ENCODE data around the gene RPS3. TPM values are rescaled to one million over a fixed set of nuclear protein-coding genes. Genes with fewer than 3 reads are reported as not detected.

Gene RPS3
- total and polyA plus RNA-seq, 2 donors (not counting 1 experiment from before 2014, with no cell fraction given): 1,593 to 3,359 TPM

DNA sequence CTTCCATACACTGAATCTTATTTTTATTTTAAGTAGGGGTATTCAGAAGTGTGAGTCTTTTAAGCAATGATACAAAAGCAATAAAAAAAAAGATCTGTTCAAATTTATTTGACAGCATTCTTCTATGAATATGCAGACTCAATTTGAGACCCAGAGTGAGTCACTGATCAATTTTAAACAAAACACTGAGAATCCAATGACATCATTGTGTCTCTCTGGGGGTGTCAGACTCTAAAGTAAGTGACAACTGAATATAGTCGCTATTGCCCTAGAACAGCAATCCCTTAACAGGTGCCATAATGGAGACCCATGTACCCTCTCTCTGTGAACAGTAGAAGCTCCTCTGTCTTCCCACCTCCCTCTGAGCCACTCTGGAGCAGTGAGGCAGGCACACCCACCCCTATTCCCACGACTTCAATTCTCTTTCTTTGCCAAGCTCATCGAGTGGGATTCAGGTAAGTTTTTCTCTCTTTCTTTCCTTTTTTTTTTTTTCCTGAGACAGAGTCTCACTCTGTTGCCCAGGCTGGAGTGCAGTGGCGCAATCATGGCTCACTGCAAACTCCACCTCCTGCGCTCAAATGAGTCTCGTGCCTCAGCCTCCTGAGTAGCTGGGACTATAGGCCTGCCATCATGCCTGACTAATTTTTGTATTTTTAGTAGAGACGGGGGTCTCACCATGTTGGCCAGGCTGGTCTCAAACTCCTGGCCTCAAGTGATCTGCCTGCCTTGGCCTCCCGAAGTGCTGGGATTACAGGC, 5.1 kb upstream of the RPS3 start:
- H3K9ac ChIP-seq (ENCODE audit: insufficient read depth, low read length): no peak overlapping the region
- no peak overlapping the region for H2AFZ ChIP-seq (ENCODE audit: low read length)
- no peak overlapping the region for H3K27ac ChIP-seq (ENCODE audit: insufficient read depth, low read length)
- no peaks in the 10 kb centered on the region for H3K4me1 ChIP-seq (ENCODE audit: control insufficient read depth, extremely low read depth, insufficient read depth, low read length)
- no peaks in the 10 kb centered on the region for H4K20me1 ChIP-seq (ENCODE audit: control insufficient read depth, extremely low read depth, insufficient read depth, low read length)
- no peak overlapping the region for H3K4me2 ChIP-seq (ENCODE audit: extremely low read depth, insufficient read depth, low read length)
- DNase-seq (ENCODE audit: low read depth in 2 of 2): no peak
- H3K27me3 ChIP-seq (ENCODE audit: control insufficient read depth, insufficient read depth, low read length): no peaks in the 10 kb centered on the region
- H3K79me2 ChIP-seq (ENCODE audit: control insufficient read depth, insufficient read depth, low read length): no peaks in the 10 kb centered on the region
- no peak for TF ChIP-seq EZH2 (IDR thresholded peaks at IDR 0.05; ENCODE audit: low read length, missing control alignments)
- TF ChIP-seq, protein P1, sequence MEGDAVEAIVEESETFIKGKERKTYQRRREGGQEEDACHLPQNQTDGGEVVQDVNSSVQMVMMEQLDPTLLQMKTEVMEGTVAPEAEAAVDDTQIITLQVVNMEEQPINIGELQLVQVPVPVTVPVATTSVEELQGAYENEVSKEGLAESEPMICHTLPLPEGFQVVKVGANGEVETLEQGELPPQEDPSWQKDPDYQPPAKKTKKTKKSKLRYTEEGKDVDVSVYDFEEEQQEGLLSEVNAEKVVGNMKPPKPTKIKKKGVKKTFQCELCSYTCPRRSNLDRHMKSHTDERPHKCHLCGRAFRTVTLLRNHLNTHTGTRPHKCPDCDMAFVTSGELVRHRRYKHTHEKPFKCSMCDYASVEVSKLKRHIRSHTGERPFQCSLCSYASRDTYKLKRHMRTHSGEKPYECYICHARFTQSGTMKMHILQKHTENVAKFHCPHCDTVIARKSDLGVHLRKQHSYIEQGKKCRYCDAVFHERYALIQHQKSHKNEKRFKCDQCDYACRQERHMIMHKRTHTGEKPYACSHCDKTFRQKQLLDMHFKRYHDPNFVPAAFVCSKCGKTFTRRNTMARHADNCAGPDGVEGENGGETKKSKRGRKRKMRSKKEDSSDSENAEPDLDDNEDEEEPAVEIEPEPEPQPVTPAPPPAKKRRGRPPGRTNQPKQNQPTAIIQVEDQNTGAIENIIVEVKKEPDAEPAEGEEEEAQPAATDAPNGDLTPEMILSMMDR (conservative IDR thresholded peaks at IDR 0.05 in 1 of 2, IDR thresholded peaks at IDR 0.05 in 1 of 2; ENCODE audit: low read depth in 1 of 2, low read length in 2 of 2): no peak
- no peak overlapping the region for H3K4me3 ChIP-seq (replicated peaks in 1 of 4; ENCODE audit: control extremely low read depth in 1 of 4, insufficient read depth in 1 of 4, low read depth in 3 of 4, low read length in 4 of 4)
- H3K36me3 ChIP-seq (ENCODE audit: control insufficient read depth, insufficient read depth, low read length): no peaks in the 10 kb centered on the region
- no peaks in the 10 kb centered on the region for H3K9me3 ChIP-seq (ENCODE audit: control insufficient read depth, insufficient read depth, low read depth, low read length)

DNA sequence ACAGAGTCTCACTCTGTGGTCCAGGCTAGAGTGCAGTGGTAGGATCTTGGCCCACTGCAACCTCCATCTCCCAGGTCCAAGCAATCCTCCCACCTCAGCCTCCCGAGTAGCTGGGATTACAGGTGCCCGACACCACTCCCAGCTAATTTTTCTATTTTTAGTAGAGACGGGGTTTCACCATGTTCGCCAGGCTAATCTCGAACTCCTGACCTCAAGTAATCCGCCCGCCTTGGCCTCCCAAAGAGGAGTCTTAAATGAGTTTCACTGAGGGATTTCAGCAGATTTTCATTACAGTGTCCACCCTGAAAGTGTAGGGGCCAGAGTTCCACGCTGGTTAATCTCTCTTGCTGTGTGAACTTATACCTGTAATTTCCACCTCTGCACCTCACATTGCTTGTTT, 412 bp upstream of the RPS3 start:
- H3K27ac ChIP-seq (ENCODE audit: insufficient read depth, low read length): no peak overlapping the region
- no peak overlapping the region for H3K4me2 ChIP-seq (ENCODE audit: extremely low read depth, insufficient read depth, low read length)
- peaks cover 10% of the 10 kb centered on the region for H3K4me1 ChIP-seq (ENCODE audit: control insufficient read depth, extremely low read depth, insufficient read depth, low read length)
- TF ChIP-seq, protein P1 (conservative IDR thresholded peaks at IDR 0.05 in 1 of 2, IDR thresholded peaks at IDR 0.05 in 1 of 2; ENCODE audit: low read depth in 1 of 2, low read length in 2 of 2): no peak
- no peak for TF ChIP-seq EZH2 (IDR thresholded peaks at IDR 0.05; ENCODE audit: low read length, missing control alignments)
- peak overlapping the region in 1 of 4 experiments; percentile 95 for H3K4me3 ChIP-seq (replicated peaks in 1 of 4; ENCODE audit: control extremely low read depth in 1 of 4, insufficient read depth in 1 of 4, low read depth in 3 of 4, low read length in 4 of 4)
- DNase-seq (ENCODE audit: low read depth in 2 of 2): no peak
- H3K79me2 ChIP-seq (ENCODE audit: control insufficient read depth, insufficient read depth, low read length): peaks cover 45% of the 10 kb centered on the region
- H4K20me1 ChIP-seq (ENCODE audit: control insufficient read depth, extremely low read depth, insufficient read depth, low read length): no peaks in the 10 kb centered on the region
- no peaks in the 10 kb centered on the region for H3K27me3 ChIP-seq (ENCODE audit: control insufficient read depth, insufficient read depth, low read length)
- peaks cover 13% of the 10 kb centered on the region for H3K36me3 ChIP-seq (ENCODE audit: control insufficient read depth, insufficient read depth, low read length)
- no peaks in the 10 kb centered on the region for H3K9me3 ChIP-seq (ENCODE audit: control insufficient read depth, insufficient read depth, low read depth, low read length)
- no peak overlapping the region for H2AFZ ChIP-seq (ENCODE audit: low read length)
- H3K9ac ChIP-seq (ENCODE audit: insufficient read depth, low read length): no peak overlapping the region

DNA sequence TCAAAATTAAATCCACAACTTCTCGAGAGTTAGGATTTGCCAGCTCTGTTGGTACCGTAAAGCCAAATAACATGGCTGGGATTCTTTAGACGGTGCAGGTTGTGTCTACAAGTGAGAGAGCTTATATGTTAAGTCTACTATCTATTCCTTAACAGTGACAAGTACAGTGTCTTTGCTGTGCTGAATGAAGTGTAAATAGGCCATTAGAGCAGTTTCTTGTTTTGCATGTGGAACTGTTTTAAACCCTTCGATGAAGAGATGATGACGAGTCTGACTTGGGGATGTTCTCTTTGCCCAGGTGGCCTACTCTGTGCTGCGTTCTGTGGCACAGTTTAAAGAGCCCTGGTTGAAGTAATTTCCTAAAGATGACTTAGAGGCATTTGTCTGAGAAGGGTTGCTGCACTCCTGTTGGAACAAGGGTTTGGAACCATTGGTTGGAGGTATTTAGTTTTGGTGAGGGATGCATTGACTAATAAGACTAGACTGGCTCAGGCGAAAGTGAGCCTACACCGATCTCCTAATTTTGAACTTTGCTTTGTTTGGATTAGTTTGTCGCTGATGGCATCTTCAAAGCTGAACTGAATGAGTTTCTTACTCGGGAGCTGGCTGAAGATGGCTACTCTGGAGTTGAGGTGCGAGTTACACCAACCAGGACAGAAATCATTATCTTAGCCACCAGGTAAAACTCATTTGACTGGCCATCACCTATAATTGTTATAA, 988 bp downstream of the RPS3 start:
- peak overlapping the region; percentile 81 for H3K4me2 ChIP-seq (ENCODE audit: extremely low read depth, insufficient read depth, low read length)
- no peak overlapping the region for H2AFZ ChIP-seq (ENCODE audit: low read length)
- H3K79me2 ChIP-seq (ENCODE audit: control insufficient read depth, insufficient read depth, low read length): peaks cover 56% of the 10 kb centered on the region
- H3K4me3 ChIP-seq (replicated peaks in 1 of 4; ENCODE audit: control extremely low read depth in 1 of 4, insufficient read depth in 1 of 4, low read depth in 3 of 4, low read length in 4 of 4): peak overlapping the region; percentile 83 to 96 (median 96)
- no peak for TF ChIP-seq EZH2 (IDR thresholded peaks at IDR 0.05; ENCODE audit: low read length, missing control alignments)
- TF ChIP-seq, protein P1 (conservative IDR thresholded peaks at IDR 0.05 in 1 of 2, IDR thresholded peaks at IDR 0.05 in 1 of 2; ENCODE audit: low read depth in 1 of 2, low read length in 2 of 2): no peak
- H3K36me3 ChIP-seq (ENCODE audit: control insufficient read depth, insufficient read depth, low read length): peaks cover 20% of the 10 kb centered on the region
- H3K9me3 ChIP-seq (ENCODE audit: control insufficient read depth, insufficient read depth, low read depth, low read length): no peaks in the 10 kb centered on the region
- no peaks in the 10 kb centered on the region for H4K20me1 ChIP-seq (ENCODE audit: control insufficient read depth, extremely low read depth, insufficient read depth, low read length)
- peaks cover 15% of the 10 kb centered on the region for H3K4me1 ChIP-seq (ENCODE audit: control insufficient read depth, extremely low read depth, insufficient read depth, low read length)
- H3K27me3 ChIP-seq (ENCODE audit: control insufficient read depth, insufficient read depth, low read length): no peaks in the 10 kb centered on the region
- peak overlapping the region; percentile 87 for H3K9ac ChIP-seq (ENCODE audit: insufficient read depth, low read length)
- no peak for DNase-seq (ENCODE audit: low read depth in 2 of 2)
- H3K27ac ChIP-seq (ENCODE audit: insufficient read depth, low read length): peak overlapping the region; percentile 87
